Neural progenitor cell (in vitro differentiated cells): ENCODE results near the gene TCTN1. TPM values are rescaled to one million over a fixed set of nuclear protein-coding genes. Genes with fewer than 3 reads are reported as not detected.

Source experiments
- DNase-seq: peaks from one replicate; pipeline ENCODE4 v3.0.0-alpha.2; 2016; ENCODE audit warnings: low spot score
- H2AFZ ChIP-seq: fragments of 200-600 bp; sonication (generic); replicated peaks from 2 replicates; pipeline ENCODE4 v1.6.1; 2016; ENCODE audit warnings: antibody characterized with exemption
- H3F3A ChIP-seq: fragments of 200-600 bp; sonication (generic); 2 replicates; pipeline ENCODE4 v1.6.1; 2016; ENCODE audit warnings: antibody characterized with exemption, low read depth
- H3K27ac ChIP-seq: fragments of 200-600 bp; sonication (generic); 2 replicates; pipeline ENCODE4 v1.5.1; 2016; ENCODE audit warnings: mild to moderate bottlenecking
- H3K27me3 ChIP-seq: fragments of 200-600 bp; sonication (generic); 2 replicates; pipeline ENCODE4 v1.6.1; 2016; ENCODE audit warnings: mild to moderate bottlenecking, moderate library complexity
- H3K36me3 ChIP-seq: fragments of 200-600 bp; sonication (generic); 2 replicates; pipeline ENCODE4 v1.5.1; 2016
- H3K4me1 ChIP-seq: fragments of 200-600 bp; sonication (generic); 2 replicates; pipeline ENCODE4 v1.6.1; 2016; ENCODE audit warnings: mixed run types
- H3K4me2 ChIP-seq: fragments of 200-600 bp; sonication (generic); 2 replicates; pipeline ENCODE4 v1.6.1; 2016
- H3K4me3 ChIP-seq: fragments of 200-600 bp; sonication (generic); 2 replicates; pipeline ENCODE4 v1.5.1; 2016
- H3K79me2 ChIP-seq: fragments of 200-600 bp; sonication (generic); 2 replicates; pipeline ENCODE4 v1.6.1; 2016; ENCODE audit warnings: low read depth
- H3K9ac ChIP-seq: fragments of 200-600 bp; sonication (generic); 2 replicates; pipeline ENCODE4 v1.6.1; 2016
- H3K9me3 ChIP-seq: fragments of 200-600 bp; sonication (generic); 2 replicates; pipeline ENCODE4 v1.5.1; 2016; ENCODE audit warnings: low read depth
- H4K20me1 ChIP-seq: fragments of 200-600 bp; sonication (generic); 2 replicates; pipeline ENCODE4 v1.6.1; 2016; ENCODE audit warnings: low read depth
- H3K27ac Mint-ChIP-seq: 3 replicates; pipeline ENCODE4 v1.8.0; 2021; ENCODE audit warnings: mixed read lengths
- H3K27me3 Mint-ChIP-seq: 2 replicates; pipeline ENCODE4 v1.8.0; 2022; ENCODE audit warnings: low read depth, mild to moderate bottlenecking, inconsistent platforms, moderate library complexity, mixed read lengths; ENCODE audit not compliant: insufficient read depth
- H3K36me3 Mint-ChIP-seq: 3 replicates; pipeline ENCODE4 v1.8.0; 2021; ENCODE audit warnings: mixed read lengths
- H3K4me1 Mint-ChIP-seq: 3 replicates; pipeline ENCODE4 v1.8.0; 2021; ENCODE audit warnings: mixed read lengths
- H3K4me3 Mint-ChIP-seq: 3 replicates; pipeline ENCODE4 v1.8.0; 2021; ENCODE audit warnings: mild to moderate bottlenecking, moderate library complexity, mixed read lengths
- H3K9me3 Mint-ChIP-seq: 3 replicates; pipeline ENCODE4 v1.8.0; 2020; ENCODE audit warnings: mixed read lengths
- CTCF ChIP-seq: fragments of 200-600 bp; sonication (generic); IDR thresholded peaks from 2 replicates; pipeline ENCODE4 v1.5.1; 2017; ENCODE audit warnings: antibody characterized with exemption, mild to moderate bottlenecking
- EZH2 ChIP-seq: fragments of 200-600 bp; sonication (generic); IDR thresholded peaks from 2 replicates; pipeline ENCODE4 v1.6.1; 2017; ENCODE audit warnings: antibody characterized with exemption, mild to moderate bottlenecking, moderate library complexity
- EZH2phosphoT487 ChIP-seq: fragments of 200-600 bp; sonication (generic); IDR thresholded peaks from 2 replicates; pipeline ENCODE4 v1.6.1; 2017; ENCODE audit warnings: antibody characterized with exemption
- total RNA-seq: library from RNA; depleted of rRNA; stranded (reverse); fragments of >200 nt; gene quantifications from 2 replicates; pipeline ENCODE4 v1.2.3, GENCODE V29; 2015; ENCODE audit warnings: low replicate concordance

The TCTN1 gene
- total RNA-seq, 1 donor from 2014 or later = 42.7 TPM

GRCh38 chr12:110640275-110641025 is 26.5 kb downstream of the TCTN1 start:
- Histone ChIP-seq H3K36me3 (no peaks in the 10 kb centered on the region), H3K9me3 (no peaks in the 10 kb centered on the region), H3K27me3 (no peaks in the 10 kb centered on the region), H3K4me1 (peaks cover 8% of the 10 kb centered on the region), H3K9ac (no peak overlapping the region), H3K4me2 (no peak overlapping the region), H3K79me2 (no peaks in the 10 kb centered on the region), H3K4me3 (no peak overlapping the region), H3K27ac (no peak overlapping the region), H2AFZ (no peak overlapping the region), H3F3A (no peaks in the 10 kb centered on the region), H4K20me1 (no peaks in the 10 kb centered on the region)
- peak overlapping the region; percentile 9 for H3K27ac Mint-ChIP-seq
- H3K4me3 Mint-ChIP-seq = no peak overlapping the region
- peaks cover 4% of the 10 kb centered on the region for H3K27me3 Mint-ChIP-seq
- peaks cover 47% of the 10 kb centered on the region for H3K4me1 Mint-ChIP-seq
- peaks cover 20% of the 10 kb centered on the region for H3K36me3 Mint-ChIP-seq
- peak; percentile 5 for DNase-seq
- TF ChIP-seq CTCF = no peak
- TF ChIP-seq EZH2phosphoT487 = no peak
- no peak for TF ChIP-seq EZH2
- no peaks in the 10 kb centered on the region for H3K9me3 Mint-ChIP-seq

GRCh38 chr12:110641521-110641920 is 27.6 kb downstream of the TCTN1 start:
- H3K4me1 ChIP-seq = peaks cover 8% of the 10 kb centered on the region
- H3K9me3 ChIP-seq = no peaks in the 10 kb centered on the region
- no peaks in the 10 kb centered on the region for H3F3A ChIP-seq
- no peaks in the 10 kb centered on the region for H4K20me1 ChIP-seq
- no peak overlapping the region for H3K27ac ChIP-seq
- TF ChIP-seq EZH2phosphoT487 (no peak), EZH2 (no peak), CTCF (no peak)
- H3K27ac Mint-ChIP-seq = peak overlapping the region; percentile 51
- H3K27me3 ChIP-seq = no peaks in the 10 kb centered on the region
- peaks cover 14% of the 10 kb centered on the region for H3K36me3 Mint-ChIP-seq
- peak overlapping the region; percentile 47 for H3K9ac ChIP-seq
- DNase-seq = peak; percentile 44
- no peaks in the 10 kb centered on the region for H3K79me2 ChIP-seq
- H3K4me2 ChIP-seq = peak overlapping the region; percentile 44
- H3K36me3 ChIP-seq = no peaks in the 10 kb centered on the region
- no peak overlapping the region for H3K4me3 ChIP-seq
- peaks cover 47% of the 10 kb centered on the region for H3K4me1 Mint-ChIP-seq
- H3K9me3 Mint-ChIP-seq = no peaks in the 10 kb centered on the region
- no peak overlapping the region for H3K4me3 Mint-ChIP-seq
- peaks cover 5% of the 10 kb centered on the region for H3K27me3 Mint-ChIP-seq
- H2AFZ ChIP-seq = no peak overlapping the region

GRCh38 chr12:110647631-110648040 is 33.7 kb downstream of the TCTN1 start:
- H3K9ac ChIP-seq = no peak overlapping the region
- H3K4me3 Mint-ChIP-seq = no peak overlapping the region
- no peaks in the 10 kb centered on the region for H3K27me3 ChIP-seq
- no peaks in the 10 kb centered on the region for H3K9me3 Mint-ChIP-seq
- H3F3A ChIP-seq = no peaks in the 10 kb centered on the region
- H3K27me3 Mint-ChIP-seq = peaks cover 3% of the 10 kb centered on the region
- H3K36me3 ChIP-seq = no peaks in the 10 kb centered on the region
- H3K36me3 Mint-ChIP-seq = peaks cover 19% of the 10 kb centered on the region
- H3K9me3 ChIP-seq = no peaks in the 10 kb centered on the region
- no peak overlapping the region for H3K4me3 ChIP-seq
- no peak for TF ChIP-seq CTCF
- no peak for TF ChIP-seq EZH2phosphoT487
- no peak for TF ChIP-seq EZH2
- no peak overlapping the region for H2AFZ ChIP-seq
- no peaks in the 10 kb centered on the region for H3K4me1 ChIP-seq
- H3K79me2 ChIP-seq = no peaks in the 10 kb centered on the region
- H4K20me1 ChIP-seq = no peaks in the 10 kb centered on the region
- peaks cover 15% of the 10 kb centered on the region for H3K4me1 Mint-ChIP-seq
- no peak overlapping the region for H3K4me2 ChIP-seq
- H3K27ac ChIP-seq = no peak overlapping the region
- H3K27ac Mint-ChIP-seq = no peak overlapping the region
- no peak for DNase-seq
